ENCODE results near the gene ITGAX. TPM values are rescaled to one million over a fixed set of nuclear protein-coding genes. Genes with fewer than 3 reads are reported as not detected.

ITGAX gene
- total and polyA plus RNA-seq, 2 donors (not counting 1 experiment from before 2014, with no cell fraction given): 48.0 to 78.8 TPM

GRCh38 chr16:31430380-31431052, 75.5 kb downstream of the ITGAX start:
- Mint-ChIP-seq H3K9me3 (ENCODE audit: insufficient read depth) (no peaks in the 10 kb centered on the region), H3K27ac (no peak overlapping the region), H3K4me1 (peaks cover 2% of the 10 kb centered on the region), H3K4me3 (no peak overlapping the region), H3K27me3 (peaks cover 8% of the 10 kb centered on the region)
- ChIA-PET POLR2A (interaction anchor here (0.9 kb wide), 1 partner anchor 852 kb away, joined by 3 read pairs; no protein-coding TSS in a partner anchor), CTCF (interaction anchor here (1.0 to 1.2 kb wide), 2 partner anchors 8 to 288 kb away, joined by 3 to 6 read pairs; no protein-coding TSS in a partner anchor)
- TF ChIP-seq CTCF (IDR thresholded peaks at IDR 0.05): no peak
- no peak for TF ChIP-seq EZH2 (IDR thresholded peaks at IDR 0.05; ENCODE audit: borderline replicate concordance, insufficient read depth, low read depth, low read length, poor library complexity, severe bottlenecking)
- H4K20me1 ChIP-seq (ENCODE audit: control insufficient read depth, insufficient read depth, low read length, poor library complexity, severe bottlenecking): no peaks in the 10 kb centered on the region
- no peaks in the 10 kb centered on the region for H3K27me3 ChIP-seq (replicated peaks in 1 of 4; ENCODE audit: control extremely low read depth in 1 of 4, control insufficient read depth in 3 of 4, insufficient read depth in 4 of 4, low read length in 3 of 4)
- no peak overlapping the region for H3K27ac ChIP-seq (ENCODE audit: low read length in 2 of 2)
- H3K9ac ChIP-seq (ENCODE audit: low read length): no peak overlapping the region
- H2AFZ ChIP-seq (ENCODE audit: insufficient read depth, low read depth, low read length, poor library complexity, severe bottlenecking): no peak overlapping the region
- no peaks in the 10 kb centered on the region for H3K36me3 ChIP-seq (replicated peaks in 1 of 2; ENCODE audit: control extremely low read depth in 1 of 2, control insufficient read depth in 1 of 2, extremely low read depth in 1 of 2, insufficient read depth in 2 of 2, low read length in 1 of 2)
- H3K9me3 ChIP-seq (ENCODE audit: control extremely low read depth in 1 of 3, control insufficient read depth in 2 of 3, insufficient read depth in 1 of 3, low read length in 2 of 3): peaks cover 0 to 9% (median 0%) of the 10 kb centered on the region in 3 donors
- no peak overlapping the region for H3K4me2 ChIP-seq (replicated peaks; ENCODE audit: low read depth, low read length, poor library complexity, severe bottlenecking)
- 77% methylated on average over 3 of the region's 5 CpGs for WGBS (ENCODE audit: insufficient coverage)
- peaks cover 3 to 7% of the 10 kb centered on the region in 2 donors for H3K4me1 ChIP-seq (ENCODE audit: control insufficient read depth in 2 of 2, insufficient read depth in 2 of 2, low read length in 2 of 2)
- DNase-seq (no peak), ATAC-seq (ENCODE audit: low read depth) (no peak)
- intact Hi-C loops (cut with micrococcal nuclease): no loop called here
- no peaks in the 10 kb centered on the region for H3K79me2 ChIP-seq (ENCODE audit: control insufficient read depth, insufficient read depth, low read length)
- H3K4me3 ChIP-seq (ENCODE audit: control extremely low read depth in 1 of 5, extremely low read depth in 1 of 5, insufficient read depth in 1 of 5, low read depth in 2 of 5, low read length in 4 of 5): no peak overlapping the region

Other genes with a start within 250 kb of the ITGAX start
- 24.7 and 29.7 TPM in 2 replicates for gene BCKDK, start 246.8 kb upstream of the ITGAX start, total RNA-seq
- gene BCKDK, start 246.8 kb upstream of the ITGAX start, polyA plus RNA-seq: 20.0 and 27.6 TPM in 2 replicates
- 100.0 and 102 TPM in 2 replicates for gene KAT8, start 237.5 kb upstream of the ITGAX start, total RNA-seq
- 102 TPM in 2 replicates for gene KAT8, start 237.5 kb upstream of the ITGAX start, polyA plus RNA-seq
- gene PRSS8, start 219.4 kb upstream of the ITGAX start, total RNA-seq: not detected in 2 replicates
- not detected in 2 replicates for gene PRSS8, start 219.4 kb upstream of the ITGAX start, polyA plus RNA-seq
- 1.6 TPM in 1 of 2 replicates, not detected in the other for gene PRSS36, start 205.1 kb upstream of the ITGAX start, total RNA-seq
- 0.20 and 1.0 TPM in 2 replicates for gene PRSS36, start 205.1 kb upstream of the ITGAX start, polyA plus RNA-seq
- gene FUS, start 175.0 kb upstream of the ITGAX start, total RNA-seq: 585 and 597 TPM in 2 replicates
- gene FUS, start 175.0 kb upstream of the ITGAX start, polyA plus RNA-seq: 181 and 386 TPM in 2 replicates
- 31.8 and 35.7 TPM in 2 replicates for gene PYCARD, start 152.4 kb upstream of the ITGAX start, total RNA-seq
- gene PYCARD, start 152.4 kb upstream of the ITGAX start, polyA plus RNA-seq: 36.3 and 72.0 TPM in 2 replicates
- 0.02 and 0.05 TPM in 2 replicates for gene TRIM72, start 141.1 kb upstream of the ITGAX start, total RNA-seq
- gene TRIM72, start 141.1 kb upstream of the ITGAX start, polyA plus RNA-seq: 0.03 and 0.09 TPM in 2 replicates
- gene PYDC1, start 138.0 kb upstream of the ITGAX start, total RNA-seq: not detected in 2 replicates
- gene PYDC1, start 138.0 kb upstream of the ITGAX start, polyA plus RNA-seq: not detected in 2 replicates
- 28.4 and 34.3 TPM in 2 replicates for gene ITGAM, start 95.2 kb upstream of the ITGAX start, total RNA-seq
- gene ITGAM, start 95.2 kb upstream of the ITGAX start, polyA plus RNA-seq: 32.9 and 66.3 TPM in 2 replicates
- gene ITGAD, start 38.2 kb downstream of the ITGAX start, total RNA-seq: not detected in 2 replicates
- 0.10 and 0.19 TPM in 2 replicates for gene ITGAD, start 38.2 kb downstream of the ITGAX start, polyA plus RNA-seq
- gene COX6A2, start 73.2 kb downstream of the ITGAX start, total RNA-seq: not detected in 2 replicates
- not detected in 2 replicates for gene COX6A2, start 73.2 kb downstream of the ITGAX start, polyA plus RNA-seq
- gene ZNF843, start 87.6 kb downstream of the ITGAX start, total RNA-seq: 0.15 and 0.56 TPM in 2 replicates
- 0.03 and 0.06 TPM in 2 replicates for gene ZNF843, start 87.6 kb downstream of the ITGAX start, polyA plus RNA-seq
- gene ARMC5, start 104.3 kb downstream of the ITGAX start, total RNA-seq: 11.2 and 11.7 TPM in 2 replicates
- gene ARMC5, start 104.3 kb downstream of the ITGAX start, polyA plus RNA-seq: 15.4 and 29.5 TPM in 2 replicates
- 1.6 and 4.0 TPM in 2 replicates for gene TGFB1I1, start 117.0 kb downstream of the ITGAX start, total RNA-seq
- gene TGFB1I1, start 117.0 kb downstream of the ITGAX start, polyA plus RNA-seq: 0.16 and 1.4 TPM in 2 replicates
- 0.63 and 0.67 TPM in 2 replicates for gene SLC5A2, start 127.9 kb downstream of the ITGAX start, total RNA-seq
- 0.43 and 0.69 TPM in 2 replicates for gene SLC5A2, start 127.9 kb downstream of the ITGAX start, polyA plus RNA-seq
- gene RUSF1, start 153.2 kb downstream of the ITGAX start, total RNA-seq: 98.8 and 103 TPM in 2 replicates
- 132 and 133 TPM in 2 replicates for gene RUSF1, start 153.2 kb downstream of the ITGAX start, polyA plus RNA-seq
- not detected in 2 replicates for gene AHSP, start 172.7 kb downstream of the ITGAX start, total RNA-seq
- not detected in 2 replicates for gene AHSP, start 172.7 kb downstream of the ITGAX start, polyA plus RNA-seq